ENCODE results near the gene ANKRD28. TPM values are rescaled to one million over a fixed set of nuclear protein-coding genes. Genes with fewer than 3 reads are reported as not detected.

Gene ANKRD28
- total and polyA plus RNA-seq, 9 of the 15 experiments (the other 6 are each of a cell fraction or from before 2014, with no cell fraction given): 11.7 to 66.0 (median 36.7) TPM

DNA sequence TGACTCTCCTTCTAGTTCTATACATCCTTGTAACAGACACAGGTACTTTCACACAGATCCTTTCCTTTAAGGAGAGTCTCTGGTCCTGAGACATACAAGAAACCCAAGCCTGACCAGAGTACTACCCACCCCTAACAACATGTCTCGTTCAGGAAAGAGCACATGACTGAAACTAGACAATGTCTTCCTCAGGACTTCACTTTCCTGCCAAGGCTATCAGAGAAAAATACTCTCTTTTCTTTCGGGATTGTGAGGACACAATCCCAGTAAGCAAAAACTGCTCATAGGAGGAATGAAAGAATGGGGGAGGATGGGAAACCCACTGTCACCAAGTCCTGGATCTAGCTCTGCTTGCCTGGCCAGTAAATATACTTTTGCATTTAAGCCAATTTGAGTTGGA is 11.5 kb upstream of the ANKRD28 start:
- BruUV-seq (replicated peaks): no TSS peak
- Histone ChIP-seq H3K9me1 (ENCODE audit: control insufficient read depth, insufficient read depth, low read length) (no peaks in the 10 kb centered on the region), H3K27ac (ENCODE audit: extremely low read depth, low read depth, low read length) (no peak overlapping the region), H4K20me1 (replicated peaks; ENCODE audit: control insufficient read depth, insufficient read depth, low read length) (no peaks in the 10 kb centered on the region), H3K4me2 (ENCODE audit: insufficient read depth, low read length) (no peak overlapping the region), H2AFZ (ENCODE audit: low read depth, low read length) (no peak overlapping the region), H3K4me1 (replicated peaks in 1 of 2; ENCODE audit: control insufficient read depth in 2 of 2, insufficient read depth in 2 of 2, low read length in 2 of 2) (peaks cover 4 to 10% of the 10 kb centered on the region in 2 experiments; a peak in 4 of 5 replicates), H3K36me3 (ENCODE audit: control insufficient read depth, insufficient read depth, low read length) (no peaks in the 10 kb centered on the region), H3K9me3 (replicated peaks; ENCODE audit: control insufficient read depth, insufficient read depth, low read depth, low read length) (no peaks in the 10 kb centered on the region), H3K27me3 (ENCODE audit: control insufficient read depth in 2 of 2, insufficient read depth in 2 of 2, low read length in 2 of 2) (no peaks in the 10 kb centered on the region), H3K79me2 (ENCODE audit: control insufficient read depth, insufficient read depth, low read length) (peaks cover 60% of the 10 kb centered on the region), H3K9ac (ENCODE audit: insufficient read depth in 1 of 2, low read depth in 2 of 2, low read length in 2 of 2) (no peak overlapping the region), H3K4me3 (no peak overlapping the region)
- POLR2A ChIA-PET: interaction anchor here (0.6 to 4.4 kb wide), 2 partner anchors 12 to 180 kb away, joined by 3 to 16 read pairs; partner anchors contain the start of gene ANKRD28
- ATAC-seq: no peak
- 79% methylated on average over 2 of the region's 2 CpGs for WGBS (ENCODE audit: insufficient coverage, low coverage, missing lambda C conversion rate)
- in situ Hi-C loops (cut with MboI) (no loop called here), intact Hi-C loops (cut with micrococcal nuclease) (no loop called here)
- no peak for TF ChIP-seq ZNF717 (CRISPR knock-in tag; IDR thresholded peaks at IDR 0.05)
- TF ChIP-seq HMBOX1 (IDR thresholded peaks at IDR 0.05): 0 out of 2 replicates have a peak, but pooled peaks have one; percentile 1
- DNase-seq (ENCODE audit: extremely low read depth in 1 of 4, low spot score in 3 of 4): no peak
- FAIRE-seq: no peak
- CTCF ChIA-PET (ENCODE audit: low intra/inter-chr PET ratio): no interaction called here

DNA sequence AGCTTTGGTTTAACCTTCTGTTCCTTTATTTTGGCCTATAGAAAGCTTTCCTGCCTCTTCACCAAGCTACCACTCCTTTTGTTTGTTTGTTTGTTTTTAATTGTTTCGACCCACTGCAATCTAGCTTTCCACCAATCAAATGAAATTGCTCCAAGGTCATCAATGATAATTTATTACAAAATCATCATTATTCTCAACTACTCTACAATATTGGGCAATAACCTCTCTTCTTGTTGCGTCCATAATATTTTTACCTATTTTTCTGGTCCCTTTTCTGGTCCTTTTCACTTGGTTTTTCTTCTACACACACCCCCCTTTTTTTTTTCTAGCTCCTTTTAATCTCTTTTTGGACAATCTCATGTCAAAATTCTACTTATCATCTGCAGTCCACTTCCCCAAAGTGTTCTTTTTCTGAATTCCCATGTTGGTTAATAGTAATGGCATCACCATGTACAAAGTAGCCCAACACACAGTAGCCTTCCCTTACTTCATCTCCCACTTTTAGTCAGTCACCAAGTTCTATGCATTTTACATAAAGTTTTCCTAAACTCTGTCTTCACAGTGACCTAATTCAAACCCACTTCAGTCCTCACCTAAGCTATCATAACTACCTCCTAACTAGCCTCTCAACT is 11.0 kb upstream of the ANKRD28 start:
- no peak overlapping the region for H3K4me2 ChIP-seq (ENCODE audit: insufficient read depth, low read length)
- no peaks in the 10 kb centered on the region for H3K27me3 ChIP-seq (ENCODE audit: control insufficient read depth in 2 of 2, insufficient read depth in 2 of 2, low read length in 2 of 2)
- in situ Hi-C loops (cut with MboI): no loop called here
- no peaks in the 10 kb centered on the region for H3K36me3 ChIP-seq (ENCODE audit: control insufficient read depth, insufficient read depth, low read length)
- no TSS peak for BruUV-seq (replicated peaks)
- peaks cover 62% of the 10 kb centered on the region for H3K79me2 ChIP-seq (ENCODE audit: control insufficient read depth, insufficient read depth, low read length)
- ATAC-seq (no peak), FAIRE-seq (no peak), DNase-seq (ENCODE audit: extremely low read depth in 1 of 4, low spot score in 3 of 4) (no peak)
- no peak overlapping the region for H2AFZ ChIP-seq (ENCODE audit: low read depth, low read length)
- H3K9ac ChIP-seq (ENCODE audit: insufficient read depth in 1 of 2, low read depth in 2 of 2, low read length in 2 of 2): no peak overlapping the region
- H3K4me1 ChIP-seq (replicated peaks in 1 of 2; ENCODE audit: control insufficient read depth in 2 of 2, insufficient read depth in 2 of 2, low read length in 2 of 2): peaks cover 4 to 16% of the 10 kb centered on the region in 2 experiments; a peak in 4 of 5 replicates
- H3K27ac ChIP-seq (ENCODE audit: extremely low read depth, low read depth, low read length): no peak overlapping the region
- ChIA-PET POLR2A (interaction anchor here (0.6 to 4.4 kb wide), 2 partner anchors 12 to 180 kb away, joined by 3 to 16 read pairs; partner anchors contain the start of gene ANKRD28), CTCF (ENCODE audit: low intra/inter-chr PET ratio) (no interaction called here)
- 93% methylated on average over 2 of the region's 2 CpGs for WGBS (ENCODE audit: insufficient coverage, low coverage, missing lambda C conversion rate)
- no peaks in the 10 kb centered on the region for H4K20me1 ChIP-seq (replicated peaks; ENCODE audit: control insufficient read depth, insufficient read depth, low read length)
- H3K9me1 ChIP-seq (ENCODE audit: control insufficient read depth, insufficient read depth, low read length): no peaks in the 10 kb centered on the region
- H3K4me3 ChIP-seq: no peak overlapping the region
- H3K9me3 ChIP-seq (replicated peaks; ENCODE audit: control insufficient read depth, insufficient read depth, low read depth, low read length): no peaks in the 10 kb centered on the region
- intact Hi-C loops (cut with micrococcal nuclease): no loop called here
- TF ChIP-seq MBD2 (IDR thresholded peaks at IDR 0.05; ENCODE audit: borderline replicate concordance, low read depth) (no peak), CEBPG (CRISPR knock-in tag; IDR thresholded peaks at IDR 0.05) (no peak), CEBPG (tag; conservative IDR thresholded peaks at IDR 0.05 in 1 of 2, IDR thresholded peaks at IDR 0.05 in 1 of 2) (peak; percentile 51 to 81), C11orf30 (IDR thresholded peaks at IDR 0.05; ENCODE audit: low read depth) (0 out of 2 replicates have a peak, but pooled peaks have one; percentile 8)

All from K562 (cell line).